NOMO-1 treated with dmso at 0.1 percent for 144 hours (cell line): Measurements from ENCODE around the gene ZNF66.
"Not testable (repeated sequence)": the region's sequence is repeated elsewhere in the genome, so short reads cannot be mapped to it uniquely, and the experiment has no call there.

ENCODE experiments used
- DNase-seq: peaks from one replicate; lab custom pipeline; 2025; ENCODE audit not compliant: unreplicated experiment; lab: John Stamatoyannopoulos, UW

ZNF66 gene

GRCh38 chr19:20776083-20777076 lies at the start of gene ZNF66:
Gene ZNF66 (plus strand): TSS chr19:20776304. CDS start chr19:20776448, 144 bp downstream.
- no peak for DNase-seq

DNA sequence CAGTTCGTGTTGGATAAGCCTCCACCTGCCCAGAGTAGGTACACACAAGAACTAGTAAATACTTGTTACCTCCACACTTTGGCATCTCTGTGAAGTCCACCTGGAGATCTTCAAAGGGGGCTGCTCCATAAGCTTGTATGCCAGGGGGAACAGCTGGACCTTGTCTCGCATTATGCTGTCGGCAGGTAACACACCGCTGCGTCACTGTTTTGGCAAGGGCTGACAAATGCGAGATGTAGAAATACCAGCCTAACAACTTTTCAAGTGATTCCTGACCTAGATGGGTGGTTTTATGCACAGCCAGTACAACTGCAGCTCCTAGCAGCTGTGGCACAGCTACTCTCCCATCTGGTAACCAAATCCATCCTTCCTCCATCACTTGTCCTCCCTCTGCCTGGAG lies 25.9 kb upstream of the ZNF66 start:
- not testable (repeated sequence) for DNase-seq

GRCh38 chr19:20752291-20752690 lies 23.8 kb upstream of the ZNF66 start:
- DNase-seq: not testable (repeated sequence)

- DNase-seq: not testable (repeated sequence)
These were observed 6.8 kb upstream of the ZNF66 start for GRCh38 chr19:20769225-20769736.

- no peak for DNase-seq
These were observed 11.7 kb downstream of the ZNF66 start for GRCh38 chr19:20787786-20788185.

- no peak for DNase-seq
These were observed 15.7 kb downstream of the ZNF66 start for GRCh38 chr19:20791806-20792205.

GRCh38 chr19:20806311-20807262 lies 30.5 kb downstream of the ZNF66 start:
- not testable (repeated sequence) for DNase-seq

- DNase-seq: no peak
These were observed 64.3 kb downstream of the ZNF66 start for GRCh38 chr19:20840371-20840770.
